Stimulated activated CD4-positive, alpha-beta T cell treated with anti-CD3 and anti-CD28 coated beads, Interleukin-15, amount 100 ng/mL, for 1 hour (primary cell): Measurements from ENCODE around the gene ADAMTSL2.

ENCODE experiments used
- DNase-seq, 2 donors: peaks; one replicate each; pipeline ENCODE4 v3.0.0-alpha.2; 2020; ENCODE audit warnings: low read depth in 1 of 2, low spot score in 1 of 2

Gene ADAMTSL2

DNA sequence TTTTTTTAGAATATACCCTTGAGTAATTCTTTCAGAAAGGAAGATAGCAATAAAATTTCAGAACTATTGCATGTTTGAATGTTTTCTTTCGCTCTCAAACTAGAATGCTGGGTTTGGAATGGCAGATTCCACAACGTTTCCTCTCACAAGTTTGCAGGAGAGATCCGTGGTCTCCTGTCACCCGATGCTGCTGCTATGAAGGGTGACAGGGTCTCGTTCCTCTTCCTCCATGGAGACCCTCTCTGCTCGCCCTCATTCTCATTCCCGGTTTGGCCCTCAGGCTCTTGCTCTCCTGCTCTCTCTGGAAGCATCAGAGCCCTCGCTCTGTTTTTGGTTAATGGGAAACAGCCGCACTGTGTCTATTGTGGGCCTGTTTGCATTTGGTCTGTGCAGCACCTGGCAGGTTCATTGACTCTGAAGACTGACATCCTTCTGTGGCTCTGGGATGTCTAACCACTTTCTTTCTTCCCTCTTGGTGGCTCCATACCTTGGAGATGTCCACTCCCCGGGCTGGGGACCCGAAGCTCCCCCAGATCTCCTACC is 87.3 kb downstream of the ADAMTSL2 start:
- no peak for DNase-seq

DNA sequence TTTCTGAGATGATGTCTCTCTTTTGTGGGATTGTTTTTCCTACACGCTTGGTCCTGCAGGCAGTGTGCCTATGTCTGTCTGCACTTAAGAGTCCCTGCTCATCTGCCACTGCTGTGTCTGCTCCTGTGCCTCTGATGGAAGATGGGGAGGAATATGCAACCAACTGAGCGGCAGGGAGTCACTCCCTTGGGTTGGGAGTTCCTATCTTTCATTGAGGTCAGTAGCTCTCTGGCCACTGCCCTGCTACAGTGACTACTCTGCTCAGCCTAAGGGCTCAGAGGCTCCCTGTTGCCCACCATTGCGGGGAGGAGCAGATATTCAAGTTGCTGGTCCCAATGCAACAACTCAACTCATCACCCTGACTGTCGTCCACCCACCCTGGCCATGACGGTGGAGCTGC is 88.1 kb downstream of the ADAMTSL2 start:
- DNase-seq: no peak
